OCI-LY7 (cell line): Measurements from ENCODE around the gene PGGHG. TPM values are rescaled to one million over a fixed set of nuclear protein-coding genes. Genes with fewer than 3 reads are reported as not detected.

ENCODE experiments used
- BruUV-seq: library from RNA; stranded (reverse); fragments of 400-500 nt; replicated peaks from 2 replicates; lab custom pipeline; 2021; lab: Mats Ljungman, UMichigan
- CTCF ChIA-PET: fragments of 300-600 bp; sonication (Branson Sonifier 250); formaldehyde crosslinking; loops from one replicate; lab custom pipeline; 2022; ENCODE audit warnings: antibody characterized with exemption; ENCODE audit not compliant: unreplicated experiment; lab: Charles Lee
- POLR2A ChIA-PET: fragments of 300-600 bp; sonication (Branson Sonifier 250); formaldehyde crosslinking; loops from one replicate; lab custom pipeline; 2022; ENCODE audit warnings: antibody characterized with exemption; lab: Charles Lee
- DNase-seq: peaks from one replicate; pipeline ENCODE4 v3.0.0-alpha.2; 2015; ENCODE audit warnings: low spot score
- H2AFZ ChIP-seq: fragments of 200-600 bp; sonication (generic), shearing (Covaris generic); 2 replicates; pipeline ENCODE4 v1.6.1; 2014; ENCODE audit warnings: mild to moderate bottlenecking, antibody characterized with exemption, low read length, moderate library complexity
- H3K27ac ChIP-seq: fragments of 200-600 bp; sonication (generic); 2 replicates; pipeline ENCODE4 v1.5.1; 2014; ENCODE audit warnings: mixed run types, low read depth, mild to moderate bottlenecking, moderate library complexity, low read length, inconsistent platforms; ENCODE audit not compliant: poor library complexity, severe bottlenecking
- H3K36me3 ChIP-seq: fragments of 200-600 bp; sonication (generic); 2 replicates; pipeline ENCODE4 v1.6.1; 2014; ENCODE audit warnings: mild to moderate bottlenecking, antibody characterized with exemption, low read length, moderate library complexity, mixed read lengths; ENCODE audit not compliant: insufficient read depth
- H3K4me1 ChIP-seq: fragments of 200-600 bp; sonication (generic); 2 replicates; pipeline ENCODE4 v1.5.1; 2014; ENCODE audit warnings: mild to moderate bottlenecking, low read length; ENCODE audit not compliant: insufficient read depth, poor library complexity, severe bottlenecking
- H3K4me2 ChIP-seq: fragments of 200-600 bp; sonication (generic); 2 replicates; pipeline ENCODE4 v1.6.1; 2014; ENCODE audit warnings: mild to moderate bottlenecking, low read length
- H3K4me3 ChIP-seq: fragments of 200-600 bp; sonication (generic); 2 replicates; pipeline ENCODE4 v1.5.1; 2014; ENCODE audit warnings: mild to moderate bottlenecking, low read depth, low read length; ENCODE audit not compliant: poor library complexity, severe bottlenecking
- H3K79me2 ChIP-seq: fragments of 200-600 bp; sonication (generic); 2 replicates; pipeline ENCODE4 v1.6.1; 2016; ENCODE audit warnings: low read depth, mild to moderate bottlenecking, low read length, moderate library complexity, mixed read lengths; ENCODE audit not compliant: insufficient read depth
- H3K9me2 ChIP-seq: fragments of 200-600 bp; sonication (generic); 2 replicates; pipeline ENCODE4 v1.6.1; 2016; ENCODE audit warnings: mild to moderate bottlenecking, low read length, mixed read lengths; ENCODE audit not compliant: insufficient read depth
- H3K9me3 ChIP-seq: fragments of 200-600 bp; sonication (generic); 2 replicates; pipeline ENCODE4 v1.6.1; 2014; ENCODE audit warnings: mild to moderate bottlenecking, mixed run types, low read length, mixed read lengths
- H4K20me1 ChIP-seq: fragments of 200-600 bp; sonication (generic); 2 replicates; pipeline ENCODE4 v1.6.1; 2014; ENCODE audit warnings: mild to moderate bottlenecking, antibody characterized with exemption, low read length, moderate library complexity, mixed read lengths; ENCODE audit not compliant: insufficient read depth
- EZH2phosphoT487 ChIP-seq: fragments of 200-600 bp; sonication (generic); IDR thresholded peaks from 2 replicates; pipeline ENCODE4 v1.6.1; 2018; ENCODE audit warnings: low read depth, borderline replicate concordance, mild to moderate bottlenecking, mixed run types, antibody characterized with exemption, low read length, moderate library complexity, mixed read lengths
- intact Hi-C: fragments of 100-400 bp; cut with micrococcal nuclease; formaldehyde crosslinking; loops from one replicate; pipeline ENCODE4 v1.10.0; 2022; ENCODE audit not compliant: unreplicated experiment
- total RNA-seq, 2 experiments: library from RNA; depleted of rRNA in 1 of 2; stranded (reverse); fragments of >200 nt in 1 of 2; shearing (Covaris generic) in 1 of 2; gene quantifications; 2 replicates each; pipeline ENCODE4 v1.2.3, GENCODE V29; 2014 to 2022
- TF ChIP-seq, protein P1 (sequence below): fragments of 200-600 bp; sonication (generic); conservative IDR thresholded peaks from 2 replicates; pipeline ENCODE4 v1.5.1; 2014; ENCODE audit warnings: mild to moderate bottlenecking, antibody characterized with exemption, low read length, moderate library complexity, mixed read lengths

PGGHG gene
- total RNA-seq, 2 experiments from 2014 or later: 0.93 to 6.3 TPM

DNA sequence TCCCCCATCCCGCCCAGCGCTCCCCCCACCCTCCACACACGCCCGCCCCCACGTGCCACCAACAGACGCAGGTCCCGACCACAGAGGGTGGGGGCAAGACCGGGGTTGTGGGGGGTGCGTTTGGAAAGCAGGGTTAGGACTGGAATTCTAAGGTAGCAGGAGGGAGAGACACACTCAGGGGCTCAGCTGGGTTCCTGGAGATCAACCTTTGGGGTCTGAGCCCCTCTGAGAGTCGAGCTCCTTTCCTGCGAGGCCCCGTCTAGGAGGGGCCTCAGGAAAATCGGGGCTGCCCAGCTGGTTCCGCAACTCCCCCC lies 429 bp downstream of the PGGHG start:
- CTCF ChIA-PET: no interaction called here
- Histone ChIP-seq H3K36me3 (no peaks in the 10 kb centered on the region), H2AFZ (no peak overlapping the region), H3K79me2 (no peaks in the 10 kb centered on the region), H3K9me3 (no peaks in the 10 kb centered on the region), H4K20me1 (no peaks in the 10 kb centered on the region), H3K27ac (no peak overlapping the region), H3K4me2 (peak overlapping the region; percentile 23; the same call in 1 of the 2 replicates), H3K4me1 (no peaks in the 10 kb centered on the region), H3K4me3 (no peak overlapping the region), H3K9me2 (no peaks in the 10 kb centered on the region)
- BruUV-seq: no TSS peak
- intact Hi-C loops: no loop called here
- TF ChIP-seq, protein P1, sequence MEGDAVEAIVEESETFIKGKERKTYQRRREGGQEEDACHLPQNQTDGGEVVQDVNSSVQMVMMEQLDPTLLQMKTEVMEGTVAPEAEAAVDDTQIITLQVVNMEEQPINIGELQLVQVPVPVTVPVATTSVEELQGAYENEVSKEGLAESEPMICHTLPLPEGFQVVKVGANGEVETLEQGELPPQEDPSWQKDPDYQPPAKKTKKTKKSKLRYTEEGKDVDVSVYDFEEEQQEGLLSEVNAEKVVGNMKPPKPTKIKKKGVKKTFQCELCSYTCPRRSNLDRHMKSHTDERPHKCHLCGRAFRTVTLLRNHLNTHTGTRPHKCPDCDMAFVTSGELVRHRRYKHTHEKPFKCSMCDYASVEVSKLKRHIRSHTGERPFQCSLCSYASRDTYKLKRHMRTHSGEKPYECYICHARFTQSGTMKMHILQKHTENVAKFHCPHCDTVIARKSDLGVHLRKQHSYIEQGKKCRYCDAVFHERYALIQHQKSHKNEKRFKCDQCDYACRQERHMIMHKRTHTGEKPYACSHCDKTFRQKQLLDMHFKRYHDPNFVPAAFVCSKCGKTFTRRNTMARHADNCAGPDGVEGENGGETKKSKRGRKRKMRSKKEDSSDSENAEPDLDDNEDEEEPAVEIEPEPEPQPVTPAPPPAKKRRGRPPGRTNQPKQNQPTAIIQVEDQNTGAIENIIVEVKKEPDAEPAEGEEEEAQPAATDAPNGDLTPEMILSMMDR: no peak
- TF ChIP-seq EZH2phosphoT487: no peak
- POLR2A ChIA-PET: no interaction called here
- no peak for DNase-seq

DNA sequence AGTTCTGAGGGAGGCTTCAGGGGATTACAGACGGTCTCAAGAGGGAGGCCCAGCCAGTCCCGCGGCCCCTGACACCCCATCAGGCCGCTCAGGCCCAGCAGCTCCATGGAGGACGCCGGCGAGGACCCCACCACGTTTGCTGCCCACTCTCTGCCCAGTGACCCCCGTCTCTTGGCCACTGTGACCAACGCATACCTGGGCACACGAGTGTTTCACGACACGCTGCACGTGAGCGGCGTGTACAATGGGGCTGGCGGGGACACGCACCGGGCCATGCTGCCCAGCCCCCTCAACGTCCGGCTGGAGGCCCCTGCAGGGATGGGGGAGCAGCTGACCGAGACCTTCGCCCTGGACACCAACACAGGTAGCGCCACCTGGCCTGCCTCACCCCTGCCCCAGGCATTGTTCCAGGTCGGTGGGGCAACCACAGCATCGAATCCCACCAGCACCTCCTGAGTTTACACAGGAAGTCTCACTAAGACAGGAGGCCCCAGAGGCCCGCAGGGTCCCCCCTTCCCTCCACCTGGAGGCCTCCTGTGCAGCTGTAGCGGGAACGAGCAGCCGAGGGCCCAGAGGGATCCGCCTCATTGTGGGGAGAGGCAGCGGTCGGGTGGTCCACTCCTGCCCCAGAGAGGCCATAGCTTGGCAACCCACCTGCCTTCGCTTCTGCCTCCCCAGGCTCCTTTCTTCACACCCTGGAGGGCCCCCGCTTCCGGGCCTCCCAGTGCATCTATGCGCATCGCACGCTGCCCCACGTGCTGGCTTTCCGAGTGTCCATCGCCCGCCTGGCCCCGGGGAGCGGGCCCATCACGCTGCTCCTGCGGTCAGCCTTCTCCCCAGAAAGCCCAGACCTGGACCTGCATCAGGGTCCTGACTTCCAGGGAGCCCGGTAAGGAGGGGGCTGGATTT lies 1.0 kb downstream of the PGGHG start:
- H3K27ac ChIP-seq: no peak overlapping the region
- no peaks in the 10 kb centered on the region for H3K9me2 ChIP-seq
- no peaks in the 10 kb centered on the region for H3K36me3 ChIP-seq
- H4K20me1 ChIP-seq: no peaks in the 10 kb centered on the region
- no peaks in the 10 kb centered on the region for H3K9me3 ChIP-seq
- TF ChIP-seq, protein P1: no peak
- TF ChIP-seq EZH2phosphoT487: no peak
- no peaks in the 10 kb centered on the region for H3K4me1 ChIP-seq
- no peaks in the 10 kb centered on the region for H3K79me2 ChIP-seq
- H2AFZ ChIP-seq: no peak overlapping the region
- no TSS peak for BruUV-seq
- ChIA-PET CTCF (no interaction called here), POLR2A (no interaction called here)
- peak overlapping the region; percentile 23; the same call in 1 of the 2 replicates for H3K4me2 ChIP-seq
- intact Hi-C loops: no loop called here
- no peak overlapping the region for H3K4me3 ChIP-seq
- no peak for DNase-seq

DNA sequence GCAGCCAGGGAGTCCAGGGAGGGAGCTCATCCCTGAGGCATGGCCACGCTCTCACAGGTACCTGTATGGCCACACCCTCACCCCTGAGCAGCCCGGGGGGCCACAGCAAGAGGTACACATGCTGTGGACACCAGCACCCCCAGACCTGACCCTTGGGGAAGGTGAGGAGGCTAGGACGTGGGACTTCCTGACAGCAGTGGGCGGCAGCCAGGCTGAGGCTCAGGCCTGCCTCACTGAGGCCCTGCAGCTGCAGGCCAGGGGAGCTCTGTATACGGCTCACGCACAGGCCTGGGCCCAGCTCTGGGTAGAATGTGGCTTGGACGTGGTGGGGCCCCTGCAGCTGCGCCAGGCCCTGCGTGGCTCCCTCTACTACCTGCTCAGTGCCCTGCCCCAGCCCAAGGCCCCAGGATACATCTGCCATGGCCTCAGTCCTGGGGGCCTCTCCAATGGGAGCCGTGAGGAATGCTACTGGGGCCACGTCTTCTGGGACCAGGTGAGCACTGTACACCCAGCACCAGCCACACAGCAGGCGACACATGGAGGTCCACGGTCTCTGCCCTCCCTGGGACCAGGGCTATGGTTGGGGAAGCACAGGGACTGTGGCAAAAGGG lies 1.8 kb downstream of the PGGHG start:
- H3K36me3 ChIP-seq: no peaks in the 10 kb centered on the region
- no peaks in the 10 kb centered on the region for H3K9me2 ChIP-seq
- no peaks in the 10 kb centered on the region for H3K79me2 ChIP-seq
- no peaks in the 10 kb centered on the region for H3K9me3 ChIP-seq
- no peaks in the 10 kb centered on the region for H4K20me1 ChIP-seq
- POLR2A ChIA-PET: no interaction called here
- no TSS peak for BruUV-seq
- intact Hi-C loops: no loop called here
- H3K4me2 ChIP-seq: no peak overlapping the region
- no peaks in the 10 kb centered on the region for H3K4me1 ChIP-seq
- no peak overlapping the region for H3K27ac ChIP-seq
- CTCF ChIA-PET: no interaction called here
- no peak for DNase-seq
- no peak overlapping the region for H3K4me3 ChIP-seq
- TF ChIP-seq, protein P1: no peak
- no peak overlapping the region for H2AFZ ChIP-seq
